WTC11 (cell line): Measurements from ENCODE around the gene COX4I1. TPM values are rescaled to one million over a fixed set of nuclear protein-coding genes. Genes with fewer than 3 reads are reported as not detected.
A peak's percentile ranks its signal among the peaks of the same experiment; 100 is the strongest.

Experiments used
- ATAC-seq: fragments of 200-7000 bp; cut with Tn5 transposase; 2 replicates; pipeline ENCODE4 v1.10.0; 2021; ENCODE audit warnings: mild to moderate bottlenecking, moderate library complexity
- CTCF ChIA-PET: fragments of 300-600 bp; sonication (Branson Sonifier 250); formaldehyde crosslinking; loops from one replicate; lab custom pipeline; 2021; ENCODE audit warnings: antibody characterized with exemption; lab: Charles Lee
- POLR2A ChIA-PET: fragments of 350-600 bp; sonication (Branson Sonifier 250); formaldehyde crosslinking; loops from one replicate; lab custom pipeline; 2021; ENCODE audit warnings: antibody characterized with exemption; lab: Charles Lee
- DNase-seq: peaks from one replicate; pipeline ENCODE4 v3.0.0; 2021; ENCODE audit warnings: low spot score
- H3K27ac Mint-ChIP-seq: 2 replicates; pipeline ENCODE4 v1.8.0; 2021; ENCODE audit warnings: mixed read lengths
- H3K27me3 Mint-ChIP-seq: 2 replicates; pipeline ENCODE4 v1.8.0; 2021; ENCODE audit warnings: low read depth, mild to moderate bottlenecking, moderate library complexity, mixed read lengths
- H3K36me3 Mint-ChIP-seq: 2 replicates; pipeline ENCODE4 v1.8.0; 2021; ENCODE audit warnings: mixed read lengths
- H3K4me1 Mint-ChIP-seq: 2 replicates; pipeline ENCODE4 v1.8.0; 2022; ENCODE audit warnings: mixed read lengths
- H3K4me3 Mint-ChIP-seq: 2 replicates; pipeline ENCODE4 v1.8.0; 2021; ENCODE audit warnings: mild to moderate bottlenecking, moderate library complexity, mixed read lengths
- H3K9me3 Mint-ChIP-seq: 2 replicates; pipeline ENCODE4 v1.8.0; 2021; ENCODE audit warnings: mixed read lengths
- ARID4B ChIP-seq: sonication (generic); formaldehyde crosslinking; IDR thresholded peaks from 2 replicates; pipeline ENCODE4 v1.8.0; 2023; ENCODE audit warnings: missing genetic modification reagents, mild to moderate bottlenecking, borderline replicate concordance
- ATF6 ChIP-seq: sonication (generic); formaldehyde crosslinking; IDR thresholded peaks from 2 replicates; pipeline ENCODE4 v1.8.1; 2023; ENCODE audit warnings: mild to moderate bottlenecking, missing genetic modification reagents
- ELF4 ChIP-seq: sonication (generic); formaldehyde crosslinking; IDR thresholded peaks from 2 replicates; pipeline ENCODE4 v1.8.1; 2022; ENCODE audit warnings: low read depth, mild to moderate bottlenecking, moderate library complexity, missing genetic modification reagents
- EMX1 ChIP-seq: fragments of 250-450 bp; sonication (Bioruptor Pico); IDR thresholded peaks from 2 replicates; pipeline ENCODE4 v1.8.0; 2021; ENCODE audit warnings: mild to moderate bottlenecking
- FOXJ3 ChIP-seq: sonication (generic); formaldehyde crosslinking; IDR thresholded peaks from 2 replicates; pipeline ENCODE4 v1.9.0; 2021; ENCODE audit warnings: missing genetic modification reagents, mild to moderate bottlenecking, borderline replicate concordance
- GABPB1 ChIP-seq: sonication (generic); formaldehyde crosslinking; IDR thresholded peaks from 2 replicates; pipeline ENCODE4 v1.8.1; 2023; ENCODE audit warnings: mild to moderate bottlenecking, missing genetic modification reagents
- JAZF1 ChIP-seq: fragments of 250-450 bp; sonication (Bioruptor Pico); IDR thresholded peaks from 2 replicates; pipeline ENCODE4 v1.9.0; 2021; ENCODE audit warnings: moderate library complexity, mild to moderate bottlenecking, inconsistent platforms
- MYBL2 ChIP-seq: sonication (generic); formaldehyde crosslinking; IDR thresholded peaks from 2 replicates; pipeline ENCODE4 v1.8.1; 2023; ENCODE audit warnings: mild to moderate bottlenecking, moderate library complexity, missing genetic modification reagents
- NFE2L1 ChIP-seq: sonication (generic); formaldehyde crosslinking; IDR thresholded peaks from 2 replicates; pipeline ENCODE4 v1.8.1; 2023; ENCODE audit warnings: missing genetic modification reagents
- OVOL2 ChIP-seq: fragments of 250-450 bp; sonication (Bioruptor Pico); IDR thresholded peaks from 2 replicates; pipeline ENCODE4 v1.9.0; 2021; ENCODE audit warnings: mild to moderate bottlenecking, borderline replicate concordance
- PRRX2 ChIP-seq: fragments of 250-450 bp; sonication (Bioruptor Pico); IDR thresholded peaks from 2 replicates; pipeline ENCODE4 v1.8.0; 2021; ENCODE audit warnings: mild to moderate bottlenecking
- RORB ChIP-seq: fragments of 250-450 bp; sonication (Bioruptor Pico); IDR thresholded peaks from 2 replicates; pipeline ENCODE4 v1.9.0; 2021; ENCODE audit warnings: mild to moderate bottlenecking
- SMAD4 ChIP-seq: sonication (generic); formaldehyde crosslinking; IDR thresholded peaks from 2 replicates; pipeline ENCODE4 v1.8.0; 2022; ENCODE audit warnings: mild to moderate bottlenecking, missing genetic modification reagents
- TCF7 ChIP-seq: sonication (generic); formaldehyde crosslinking; IDR thresholded peaks from 2 replicates; pipeline ENCODE4 v1.8.0; 2022; ENCODE audit warnings: mild to moderate bottlenecking, low read depth, missing genetic modification reagents, moderate library complexity
- TEAD1 ChIP-seq: sonication (generic); formaldehyde crosslinking; IDR thresholded peaks from 2 replicates; pipeline ENCODE4 v1.8.0; 2022; ENCODE audit warnings: mild to moderate bottlenecking, missing genetic modification reagents
- ZBTB21 ChIP-seq: sonication (generic); formaldehyde crosslinking; IDR thresholded peaks from 2 replicates; pipeline ENCODE4 v1.8.1; 2023; ENCODE audit warnings: mild to moderate bottlenecking, missing genetic modification reagents, borderline replicate concordance
- ZNF263 ChIP-seq: sonication (generic); formaldehyde crosslinking; IDR thresholded peaks from 2 replicates; pipeline ENCODE4 v1.8.1; 2022; ENCODE audit warnings: low read depth, mild to moderate bottlenecking, moderate library complexity, missing genetic modification reagents
- ZNF416 ChIP-seq: fragments of 250-450 bp; sonication (Bioruptor Pico); IDR thresholded peaks from 2 replicates; pipeline ENCODE4 v1.9.0; 2021; ENCODE audit warnings: mild to moderate bottlenecking, inconsistent platforms
- total RNA-seq: library from RNA; stranded (reverse); gene quantifications from 3 replicates; pipeline ENCODE4 v1.2.3, GENCODE V29; 2021
- TF ChIP-seq, protein P1 (sequence below): sonication (generic); formaldehyde crosslinking; IDR thresholded peaks from 2 replicates; pipeline ENCODE4 v1.8.1; 2023; ENCODE audit warnings: mild to moderate bottlenecking, missing genetic modification reagents, borderline replicate concordance
- TF ChIP-seq, protein P2 (sequence below): sonication (generic); formaldehyde crosslinking; IDR thresholded peaks from 2 replicates; pipeline ENCODE4 v1.8.0; 2022; ENCODE audit warnings: mild to moderate bottlenecking, missing genetic modification reagents
- TF ChIP-seq, protein P3 (sequence below): fragments of 250-450 bp; sonication (Bioruptor Pico); IDR thresholded peaks from 2 replicates; pipeline ENCODE4 v2.1.2; 2022; ENCODE audit warnings: mild to moderate bottlenecking, moderate library complexity
- TF ChIP-seq, protein P4 (sequence below): sonication (generic); formaldehyde crosslinking; conservative IDR thresholded peaks from 2 replicates; pipeline ENCODE4 v1.8.1; 2023; ENCODE audit warnings: mild to moderate bottlenecking, low read depth, missing genetic modification reagents, moderate library complexity

The COX4I1 gene
- total RNA-seq, 1 experiment from 2014 or later, result 618 TPM

DNA sequence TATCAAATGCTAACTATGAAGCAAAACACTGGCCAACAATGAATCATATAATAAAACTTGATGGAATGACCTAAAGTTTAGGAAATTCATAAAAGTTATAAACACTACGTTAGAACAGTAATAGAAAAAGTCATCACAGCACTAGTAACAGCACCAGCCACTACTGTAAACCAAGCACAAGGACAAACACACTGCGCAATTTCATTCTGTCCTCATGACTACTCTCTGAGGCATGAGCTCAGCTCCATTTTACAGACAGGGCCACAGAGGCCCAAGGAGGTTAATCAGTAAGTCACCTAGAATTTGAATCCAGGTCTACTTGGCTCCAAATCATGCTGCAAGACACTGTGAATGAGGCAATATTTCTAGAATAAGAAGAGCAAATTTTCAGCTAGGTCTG is 13.6 kb upstream of the COX4I1 start (continued):
- TF ChIP-seq ATF6 (CRISPR knock-in tag) (no peak), FOXJ3 (CRISPR knock-in tag) (no peak), ZBTB21 (CRISPR knock-in tag) (no peak), RORB (CRISPR knock-in tag) (no peak), SMAD4 (CRISPR knock-in tag) (no peak)

GRCh38 chr16:85788819-85789218 is 10.7 kb upstream of the COX4I1 start:
- Mint-ChIP-seq H3K9me3 (peaks cover 11% of the 10 kb centered on the region), H3K4me3 (no peak overlapping the region), H3K27me3 (no peaks in the 10 kb centered on the region), H3K4me1 (0 out of 2 replicates have a peak, but pooled peaks cover 3% of the 10 kb centered on the region), H3K27ac (0 out of 2 replicates have a peak overlapping the region, but pooled peaks have one; percentile 4), H3K36me3 (peaks cover 56% of the 10 kb centered on the region)
- ATAC-seq (no peak), DNase-seq (no peak)
- POLR2A ChIA-PET, result no interaction called here
- TF ChIP-seq ELF4 (CRISPR knock-in tag) (no peak), ARID4B (CRISPR knock-in tag) (no peak), OVOL2 (CRISPR knock-in tag) (no peak), EMX1 (CRISPR knock-in tag) (no peak), TCF7 (CRISPR knock-in tag) (no peak), JAZF1 (CRISPR knock-in tag) (no peak), NFE2L1 (CRISPR knock-in tag) (no peak), ZNF416 (CRISPR knock-in tag) (no peak), MYBL2 (CRISPR knock-in tag) (no peak), PRRX2 (CRISPR knock-in tag) (no peak), GABPB1 (CRISPR knock-in tag) (no peak), ZNF263 (no peak), TEAD1 (CRISPR knock-in tag) (no peak), SMAD4 (CRISPR knock-in tag) (no peak)
- TF ChIP-seq, protein P1, sequence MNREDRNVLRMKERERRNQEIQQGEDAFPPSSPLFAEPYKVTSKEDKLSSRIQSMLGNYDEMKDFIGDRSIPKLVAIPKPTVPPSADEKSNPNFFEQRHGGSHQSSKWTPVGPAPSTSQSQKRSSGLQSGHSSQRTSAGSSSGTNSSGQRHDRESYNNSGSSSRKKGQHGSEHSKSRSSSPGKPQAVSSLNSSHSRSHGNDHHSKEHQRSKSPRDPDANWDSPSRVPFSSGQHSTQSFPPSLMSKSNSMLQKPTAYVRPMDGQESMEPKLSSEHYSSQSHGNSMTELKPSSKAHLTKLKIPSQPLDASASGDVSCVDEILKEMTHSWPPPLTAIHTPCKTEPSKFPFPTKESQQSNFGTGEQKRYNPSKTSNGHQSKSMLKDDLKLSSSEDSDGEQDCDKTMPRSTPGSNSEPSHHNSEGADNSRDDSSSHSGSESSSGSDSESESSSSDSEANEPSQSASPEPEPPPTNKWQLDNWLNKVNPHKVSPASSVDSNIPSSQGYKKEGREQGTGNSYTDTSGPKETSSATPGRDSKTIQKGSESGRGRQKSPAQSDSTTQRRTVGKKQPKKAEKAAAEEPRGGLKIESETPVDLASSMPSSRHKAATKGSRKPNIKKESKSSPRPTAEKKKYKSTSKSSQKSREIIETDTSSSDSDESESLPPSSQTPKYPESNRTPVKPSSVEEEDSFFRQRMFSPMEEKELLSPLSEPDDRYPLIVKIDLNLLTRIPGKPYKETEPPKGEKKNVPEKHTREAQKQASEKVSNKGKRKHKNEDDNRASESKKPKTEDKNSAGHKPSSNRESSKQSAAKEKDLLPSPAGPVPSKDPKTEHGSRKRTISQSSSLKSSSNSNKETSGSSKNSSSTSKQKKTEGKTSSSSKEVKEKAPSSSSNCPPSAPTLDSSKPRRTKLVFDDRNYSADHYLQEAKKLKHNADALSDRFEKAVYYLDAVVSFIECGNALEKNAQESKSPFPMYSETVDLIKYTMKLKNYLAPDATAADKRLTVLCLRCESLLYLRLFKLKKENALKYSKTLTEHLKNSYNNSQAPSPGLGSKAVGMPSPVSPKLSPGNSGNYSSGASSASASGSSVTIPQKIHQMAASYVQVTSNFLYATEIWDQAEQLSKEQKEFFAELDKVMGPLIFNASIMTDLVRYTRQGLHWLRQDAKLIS, result no peak
- TF ChIP-seq, protein P2, sequence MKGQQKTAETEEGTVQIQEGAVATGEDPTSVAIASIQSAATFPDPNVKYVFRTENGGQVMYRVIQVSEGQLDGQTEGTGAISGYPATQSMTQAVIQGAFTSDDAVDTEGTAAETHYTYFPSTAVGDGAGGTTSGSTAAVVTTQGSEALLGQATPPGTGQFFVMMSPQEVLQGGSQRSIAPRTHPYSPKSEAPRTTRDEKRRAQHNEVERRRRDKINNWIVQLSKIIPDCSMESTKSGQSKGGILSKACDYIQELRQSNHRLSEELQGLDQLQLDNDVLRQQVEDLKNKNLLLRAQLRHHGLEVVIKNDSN (CRISPR knock-in tag), result no peak
- TF ChIP-seq, protein P3, sequence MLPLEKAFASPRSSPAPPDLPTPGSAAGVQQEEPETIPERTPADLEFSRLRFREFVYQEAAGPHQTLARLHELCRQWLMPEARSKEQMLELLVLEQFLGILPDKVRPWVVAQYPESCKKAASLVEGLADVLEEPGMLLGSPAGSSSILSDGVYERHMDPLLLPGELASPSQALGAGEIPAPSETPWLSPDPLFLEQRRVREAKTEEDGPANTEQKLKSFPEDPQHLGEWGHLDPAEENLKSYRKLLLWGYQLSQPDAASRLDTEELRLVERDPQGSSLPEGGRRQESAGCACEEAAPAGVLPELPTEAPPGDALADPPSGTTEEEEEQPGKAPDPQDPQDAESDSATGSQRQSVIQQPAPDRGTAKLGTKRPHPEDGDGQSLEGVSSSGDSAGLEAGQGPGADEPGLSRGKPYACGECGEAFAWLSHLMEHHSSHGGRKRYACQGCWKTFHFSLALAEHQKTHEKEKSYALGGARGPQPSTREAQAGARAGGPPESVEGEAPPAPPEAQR (CRISPR knock-in tag), result no peak
- TF ChIP-seq, protein P4, sequence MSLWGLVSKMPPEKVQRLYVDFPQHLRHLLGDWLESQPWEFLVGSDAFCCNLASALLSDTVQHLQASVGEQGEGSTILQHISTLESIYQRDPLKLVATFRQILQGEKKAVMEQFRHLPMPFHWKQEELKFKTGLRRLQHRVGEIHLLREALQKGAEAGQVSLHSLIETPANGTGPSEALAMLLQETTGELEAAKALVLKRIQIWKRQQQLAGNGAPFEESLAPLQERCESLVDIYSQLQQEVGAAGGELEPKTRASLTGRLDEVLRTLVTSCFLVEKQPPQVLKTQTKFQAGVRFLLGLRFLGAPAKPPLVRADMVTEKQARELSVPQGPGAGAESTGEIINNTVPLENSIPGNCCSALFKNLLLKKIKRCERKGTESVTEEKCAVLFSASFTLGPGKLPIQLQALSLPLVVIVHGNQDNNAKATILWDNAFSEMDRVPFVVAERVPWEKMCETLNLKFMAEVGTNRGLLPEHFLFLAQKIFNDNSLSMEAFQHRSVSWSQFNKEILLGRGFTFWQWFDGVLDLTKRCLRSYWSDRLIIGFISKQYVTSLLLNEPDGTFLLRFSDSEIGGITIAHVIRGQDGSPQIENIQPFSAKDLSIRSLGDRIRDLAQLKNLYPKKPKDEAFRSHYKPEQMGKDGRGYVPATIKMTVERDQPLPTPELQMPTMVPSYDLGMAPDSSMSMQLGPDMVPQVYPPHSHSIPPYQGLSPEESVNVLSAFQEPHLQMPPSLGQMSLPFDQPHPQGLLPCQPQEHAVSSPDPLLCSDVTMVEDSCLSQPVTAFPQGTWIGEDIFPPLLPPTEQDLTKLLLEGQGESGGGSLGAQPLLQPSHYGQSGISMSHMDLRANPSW (CRISPR knock-in tag), result no peak
- CTCF ChIA-PET, result no interaction called here
